ENCODE measurements around the gene ACVR1C. TPM values are rescaled to one million over a fixed set of nuclear protein-coding genes. Genes with fewer than 3 reads are reported as not detected.

ACVR1C gene
- polyA plus RNA-seq, 3 donors, result 0.05 TPM; not detected in 2

DNA sequence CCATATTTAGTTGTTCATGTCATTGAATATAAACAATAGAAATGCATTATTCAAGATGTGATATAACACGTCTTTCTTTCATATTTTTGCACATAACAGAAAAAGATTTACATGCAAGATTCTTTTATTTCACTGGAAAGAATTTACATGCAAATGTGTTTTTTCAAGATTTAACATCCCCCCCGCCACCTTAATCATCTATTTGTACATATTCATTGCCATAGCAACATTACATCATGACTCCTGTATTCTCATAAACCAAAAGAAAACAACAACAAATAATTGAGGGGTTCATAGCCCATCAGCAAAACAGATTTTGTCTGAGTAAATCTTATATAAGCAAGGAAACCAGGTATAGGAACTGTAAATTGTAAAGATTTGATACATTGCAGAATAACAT lies 3.2 kb upstream of the ACVR1C start:
- peaks cover 13% of the 10 kb centered on the region for H3K4me1 Mint-ChIP-seq
- Histone ChIP-seq H3K9me3 (replicated peaks in 1 of 2; ENCODE audit: control insufficient read depth in 1 of 2, insufficient read depth in 1 of 2, low read length in 2 of 2) (no peaks in the 10 kb centered on the region), H3K27ac (ENCODE audit: low read depth in 1 of 2, low read length in 2 of 2) (no peak overlapping the region), H4K20me1 (ENCODE audit: insufficient read depth, low read length) (no peaks in the 10 kb centered on the region), H2AFZ (ENCODE audit: insufficient read depth, low read depth, low read length, poor library complexity, severe bottlenecking) (no peak overlapping the region), H3K79me2 (ENCODE audit: insufficient read depth, low read length) (no peaks in the 10 kb centered on the region), H3K4me2 (replicated peaks; ENCODE audit: extremely low read depth, low read length, poor library complexity, severe bottlenecking) (no peak overlapping the region), H3K9ac (ENCODE audit: insufficient read depth, low read length, poor library complexity, severe bottlenecking) (no peak overlapping the region), H3K4me1 (ENCODE audit: control insufficient read depth in 1 of 2, insufficient read depth in 2 of 2, low read length in 2 of 2) (peaks cover 13 to 16% of the 10 kb centered on the region in 2 donors), H3K27me3 (ENCODE audit: control insufficient read depth in 2 of 2, insufficient read depth in 2 of 2, low read length in 2 of 2) (peaks cover 14 to 26% of the 10 kb centered on the region in 2 donors), H3K4me3 (replicated peaks in 1 of 3; ENCODE audit: low read depth in 2 of 3, low read length in 3 of 3) (no peak overlapping the region), H3K36me3 (replicated peaks in 1 of 2; ENCODE audit: control insufficient read depth in 1 of 2, insufficient read depth in 2 of 2, low read length in 2 of 2) (no peaks in the 10 kb centered on the region)
- no peak overlapping the region for H3K4me3 Mint-ChIP-seq
- peaks cover 0 to 8% (median 5%) of the 10 kb centered on the region in 7 donors for H3K9me3 Mint-ChIP-seq
- WGBS (ENCODE audit: insufficient coverage), result no CpG with 5 or more reads among the region's 2 CpGs
- TF ChIP-seq, protein P1, sequence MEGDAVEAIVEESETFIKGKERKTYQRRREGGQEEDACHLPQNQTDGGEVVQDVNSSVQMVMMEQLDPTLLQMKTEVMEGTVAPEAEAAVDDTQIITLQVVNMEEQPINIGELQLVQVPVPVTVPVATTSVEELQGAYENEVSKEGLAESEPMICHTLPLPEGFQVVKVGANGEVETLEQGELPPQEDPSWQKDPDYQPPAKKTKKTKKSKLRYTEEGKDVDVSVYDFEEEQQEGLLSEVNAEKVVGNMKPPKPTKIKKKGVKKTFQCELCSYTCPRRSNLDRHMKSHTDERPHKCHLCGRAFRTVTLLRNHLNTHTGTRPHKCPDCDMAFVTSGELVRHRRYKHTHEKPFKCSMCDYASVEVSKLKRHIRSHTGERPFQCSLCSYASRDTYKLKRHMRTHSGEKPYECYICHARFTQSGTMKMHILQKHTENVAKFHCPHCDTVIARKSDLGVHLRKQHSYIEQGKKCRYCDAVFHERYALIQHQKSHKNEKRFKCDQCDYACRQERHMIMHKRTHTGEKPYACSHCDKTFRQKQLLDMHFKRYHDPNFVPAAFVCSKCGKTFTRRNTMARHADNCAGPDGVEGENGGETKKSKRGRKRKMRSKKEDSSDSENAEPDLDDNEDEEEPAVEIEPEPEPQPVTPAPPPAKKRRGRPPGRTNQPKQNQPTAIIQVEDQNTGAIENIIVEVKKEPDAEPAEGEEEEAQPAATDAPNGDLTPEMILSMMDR (IDR thresholded peaks at IDR 0.05), result no peak
- DNase-seq, result no peak
- intact Hi-C loops (cut with micrococcal nuclease), result no loop called here
- peaks cover 19 to 26% (median 22%) of the 10 kb centered on the region in 3 donors for H3K27me3 Mint-ChIP-seq (ENCODE audit: low read depth in 3 of 3)
- no peak overlapping the region for H3K27ac Mint-ChIP-seq
- no peaks in the 10 kb centered on the region for H3K36me3 Mint-ChIP-seq

DNA sequence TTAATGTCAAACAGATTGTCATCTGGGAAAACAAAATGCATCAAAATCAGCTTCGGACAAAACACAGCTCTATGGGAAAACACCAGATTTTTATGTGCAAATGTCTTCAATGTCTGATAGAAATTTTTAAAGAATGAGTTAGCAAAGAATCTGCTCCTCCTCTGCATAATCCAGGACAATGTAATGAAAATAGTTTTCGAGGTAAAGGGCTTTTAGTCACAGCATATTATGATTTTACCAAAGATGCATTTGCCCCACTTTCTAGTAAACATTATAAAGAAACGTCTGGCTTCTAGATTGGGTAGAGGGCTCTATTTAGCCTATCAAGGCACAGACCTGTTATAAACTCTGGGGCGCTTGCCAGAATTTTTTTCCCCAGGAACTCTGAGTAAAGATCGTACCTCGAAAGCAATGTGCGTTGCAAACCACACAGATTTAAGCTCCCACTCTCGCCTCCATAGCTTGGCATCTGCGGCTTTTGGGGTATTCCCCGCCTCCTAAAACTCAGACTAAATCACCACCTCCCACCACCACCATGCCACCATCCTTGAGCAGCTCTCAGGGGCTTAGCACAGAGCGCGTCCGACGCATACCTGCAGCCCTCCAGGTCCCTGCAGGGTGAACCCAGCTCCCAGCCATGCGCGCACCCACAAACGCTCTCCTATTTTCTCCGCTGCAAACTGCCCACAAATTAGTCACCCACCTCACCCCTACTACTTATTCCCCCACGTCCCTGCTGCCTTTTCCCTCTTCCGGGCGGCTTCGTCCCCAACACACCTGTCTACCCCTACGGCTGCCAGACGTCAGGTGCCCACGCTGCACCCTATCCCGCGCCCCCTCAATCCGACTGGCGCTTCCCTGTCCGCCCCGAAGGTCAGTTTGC lies 829 bp downstream of the ACVR1C start:
- H4K20me1 ChIP-seq (ENCODE audit: insufficient read depth, low read length), result no peaks in the 10 kb centered on the region
- peak overlapping the region; percentile 90 for H3K4me2 ChIP-seq (replicated peaks; ENCODE audit: extremely low read depth, low read length, poor library complexity, severe bottlenecking)
- TF ChIP-seq, protein P1 (IDR thresholded peaks at IDR 0.05), result no peak
- H3K9me3 Mint-ChIP-seq, result peaks cover 0 to 8% (median 1%) of the 10 kb centered on the region in 7 donors
- peaks cover 17% of the 10 kb centered on the region for H3K4me1 Mint-ChIP-seq
- H3K27me3 ChIP-seq (ENCODE audit: control insufficient read depth in 2 of 2, insufficient read depth in 2 of 2, low read length in 2 of 2), result peaks cover 16 to 32% of the 10 kb centered on the region in 2 donors
- no peaks in the 10 kb centered on the region for H3K79me2 ChIP-seq (ENCODE audit: insufficient read depth, low read length)
- WGBS (ENCODE audit: insufficient coverage), result 0% methylated on average over 26 of the region's 31 CpGs
- no peak for DNase-seq
- intact Hi-C loops (cut with micrococcal nuclease), result no loop called here
- peaks cover 23 to 30% (median 25%) of the 10 kb centered on the region in 3 donors for H3K27me3 Mint-ChIP-seq (ENCODE audit: low read depth in 3 of 3)
- no peak overlapping the region for H3K27ac Mint-ChIP-seq
- H3K36me3 Mint-ChIP-seq, result no peaks in the 10 kb centered on the region
- peaks cover 13 to 16% of the 10 kb centered on the region in 2 donors for H3K4me1 ChIP-seq (ENCODE audit: control insufficient read depth in 1 of 2, insufficient read depth in 2 of 2, low read length in 2 of 2)
- H3K4me3 Mint-ChIP-seq, result peak overlapping the region; percentile 70 to 85
- H3K4me3 ChIP-seq (replicated peaks in 1 of 3; ENCODE audit: low read depth in 2 of 3, low read length in 3 of 3), result peak overlapping the region; percentile 3 to 78 (median 9)
- H3K9ac ChIP-seq (ENCODE audit: insufficient read depth, low read length, poor library complexity, severe bottlenecking), result no peak overlapping the region
- peak overlapping the region; percentile 82 for H2AFZ ChIP-seq (ENCODE audit: insufficient read depth, low read depth, low read length, poor library complexity, severe bottlenecking)
- H3K27ac ChIP-seq (ENCODE audit: low read depth in 1 of 2, low read length in 2 of 2), result no peak overlapping the region
- no peaks in the 10 kb centered on the region for H3K36me3 ChIP-seq (replicated peaks in 1 of 2; ENCODE audit: control insufficient read depth in 1 of 2, insufficient read depth in 2 of 2, low read length in 2 of 2)
- no peaks in the 10 kb centered on the region for H3K9me3 ChIP-seq (replicated peaks in 1 of 2; ENCODE audit: control insufficient read depth in 1 of 2, insufficient read depth in 1 of 2, low read length in 2 of 2)

Data from CD14-positive monocyte (primary cell).